ENCODE measurements around the gene ARHGEF9. TPM values are rescaled to one million over a fixed set of nuclear protein-coding genes. Genes with fewer than 3 reads are reported as not detected.
A peak's percentile ranks its signal among the peaks of the same experiment; 100 is the strongest.
"Not testable (repeated sequence)": the region's sequence is repeated elsewhere in the genome, so short reads cannot be mapped to it uniquely, and the experiment has no call there.

Gene ARHGEF9
- 8.3 TPM in 2 replicates for total RNA-seq (2014; rRNA removed)
- percentile 61 among the genes with signal in this experiment for Bru-seq, nascent RNA
- BruChase-seq, experiment 1, labeled RNA remaining after a 6-hour chase = percentile 55 among the genes with signal in this experiment
- percentile 55 among the genes with signal in this experiment for BruChase-seq, experiment 2, labeled RNA remaining after a 2-hour chase
- long read RNA-seq, partial matches to known transcripts = 4 of 10 reads
- long read RNA-seq, other reads (novel, unspliced or antisense) = 3 of 10 reads

DNA sequence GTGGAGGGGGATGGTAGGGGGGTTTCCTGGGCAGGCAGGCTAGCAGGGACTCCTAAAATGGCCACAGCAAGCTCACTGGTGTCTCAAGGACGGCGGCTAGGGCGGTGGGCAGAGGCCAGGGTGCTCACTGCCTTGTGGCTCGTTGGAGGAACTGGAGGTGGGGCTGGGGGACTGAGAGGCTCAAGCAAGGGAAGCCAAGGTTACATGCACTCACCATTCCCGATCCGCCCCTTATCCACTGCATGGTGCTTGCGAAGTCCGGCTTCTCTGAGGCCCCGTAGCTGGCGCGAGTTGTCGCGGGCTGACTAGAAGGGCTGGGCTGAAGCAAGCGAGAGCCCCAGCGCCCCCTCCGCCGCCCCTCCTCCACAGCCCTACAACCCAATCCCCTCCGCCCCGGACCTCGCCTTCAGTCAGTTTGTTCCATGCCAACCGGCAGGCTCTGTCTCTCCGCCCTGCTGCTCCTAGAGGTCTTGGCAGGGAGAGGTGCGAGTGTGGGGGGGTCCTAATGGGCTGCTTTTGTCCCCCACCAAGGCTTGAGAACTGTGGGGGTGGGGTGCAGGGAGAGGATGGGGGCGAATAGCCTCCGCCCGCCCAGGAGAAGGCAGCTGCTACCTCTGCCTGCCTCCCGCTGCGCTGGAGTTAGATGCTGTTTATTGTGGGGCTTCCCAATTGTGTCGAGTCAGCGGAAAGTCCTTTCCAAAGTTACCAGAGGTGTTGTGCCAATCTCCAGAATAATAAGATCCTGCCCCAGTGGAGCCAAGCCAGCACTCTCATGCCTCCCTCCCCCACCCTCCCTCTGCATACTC is at the start of gene ARHGEF9:
Gene ARHGEF9 (minus strand): TSS at position 313 of the 806 bp plus-strand sequence. CDS start 69 bp downstream, at position 244.
- no peaks in the 10 kb centered on the region for H3K36me3 ChIP-seq (ENCODE audit: low read depth, low read length)
- H3K9ac ChIP-seq (ENCODE audit: low read length) = no peak within 1 kb of the TSS
- CTCF ChIA-PET = no interaction called here
- H4K20me1 ChIP-seq (ENCODE audit: low read length) = no peaks in the 10 kb centered on the region
- H3K4me3 ChIP-seq (ENCODE audit: low read length) = no peak within 1 kb of the TSS
- no peaks in the 10 kb centered on the region for H3K79me2 ChIP-seq (ENCODE audit: low read length)
- H3F3A ChIP-seq (ENCODE audit: low read length, unreplicated experiment) = no peaks in the 10 kb centered on the region
- ATAC-seq (no peak), DNase-seq (no peak)
- no TSS peak for BruUV-seq (replicated peaks)
- H3K27me3 ChIP-seq (ENCODE audit: low read length) = no peaks in the 10 kb centered on the region
- TF ChIP-seq, protein P1, sequence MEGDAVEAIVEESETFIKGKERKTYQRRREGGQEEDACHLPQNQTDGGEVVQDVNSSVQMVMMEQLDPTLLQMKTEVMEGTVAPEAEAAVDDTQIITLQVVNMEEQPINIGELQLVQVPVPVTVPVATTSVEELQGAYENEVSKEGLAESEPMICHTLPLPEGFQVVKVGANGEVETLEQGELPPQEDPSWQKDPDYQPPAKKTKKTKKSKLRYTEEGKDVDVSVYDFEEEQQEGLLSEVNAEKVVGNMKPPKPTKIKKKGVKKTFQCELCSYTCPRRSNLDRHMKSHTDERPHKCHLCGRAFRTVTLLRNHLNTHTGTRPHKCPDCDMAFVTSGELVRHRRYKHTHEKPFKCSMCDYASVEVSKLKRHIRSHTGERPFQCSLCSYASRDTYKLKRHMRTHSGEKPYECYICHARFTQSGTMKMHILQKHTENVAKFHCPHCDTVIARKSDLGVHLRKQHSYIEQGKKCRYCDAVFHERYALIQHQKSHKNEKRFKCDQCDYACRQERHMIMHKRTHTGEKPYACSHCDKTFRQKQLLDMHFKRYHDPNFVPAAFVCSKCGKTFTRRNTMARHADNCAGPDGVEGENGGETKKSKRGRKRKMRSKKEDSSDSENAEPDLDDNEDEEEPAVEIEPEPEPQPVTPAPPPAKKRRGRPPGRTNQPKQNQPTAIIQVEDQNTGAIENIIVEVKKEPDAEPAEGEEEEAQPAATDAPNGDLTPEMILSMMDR (conservative IDR thresholded peaks at IDR 0.05; ENCODE audit: low read depth, low read length) = no peak
- TF ChIP-seq EZH2 (IDR thresholded peaks at IDR 0.05; ENCODE audit: low read length, unreplicated experiment) (no peak), EZH2phosphoT487 (IDR thresholded peaks at IDR 0.05; ENCODE audit: borderline replicate concordance, low read length) (no peak)
- POLR2A ChIA-PET (ENCODE audit: unreplicated experiment) = no interaction called here
- no peaks in the 10 kb centered on the region for H3K4me1 ChIP-seq (ENCODE audit: insufficient read depth, low read length)
- no peaks in the 10 kb centered on the region for H3K9me3 ChIP-seq (ENCODE audit: low read length)
- no peak within 1 kb of the TSS for H3K27ac ChIP-seq (ENCODE audit: low read length)
- intact Hi-C loops (cut with micrococcal nuclease) = no loop called here
- no peak within 1 kb of the TSS for H3K4me2 ChIP-seq (ENCODE audit: low read length)
- H3K9me2 ChIP-seq (replicated peaks; ENCODE audit: low read length) = no peaks in the 10 kb centered on the region
- no peak within 1 kb of the TSS for H2AFZ ChIP-seq (ENCODE audit: low read length)

DNA sequence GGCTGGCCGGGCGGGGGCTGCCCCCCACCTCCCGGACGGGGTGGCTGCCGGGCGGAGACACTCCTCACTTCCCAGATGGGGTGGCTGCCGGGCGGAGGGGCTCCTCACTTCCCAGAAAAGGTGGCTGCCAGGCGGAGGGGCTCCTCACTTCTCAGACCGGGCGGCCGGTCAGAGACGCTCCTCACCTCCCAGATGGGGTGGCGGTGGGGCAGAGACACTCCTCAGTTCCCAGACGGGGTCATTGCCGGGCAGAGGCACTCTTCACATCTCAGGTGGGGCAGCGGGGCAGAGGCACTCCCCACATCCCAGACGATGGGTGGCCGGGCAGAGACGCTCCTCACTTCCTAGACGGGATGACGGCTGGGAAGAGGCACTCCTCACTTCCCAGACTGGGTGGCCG is 40.4 kb upstream of the ARHGEF9 start:
- BruUV-seq (replicated peaks); H3K4me2 ChIP-seq (ENCODE audit: low read length); H3F3A ChIP-seq (ENCODE audit: low read length, unreplicated experiment); CTCF ChIA-PET; intact Hi-C loops (cut with micrococcal nuclease); H3K4me1 ChIP-seq (ENCODE audit: insufficient read depth, low read length); H3K79me2 ChIP-seq (ENCODE audit: low read length); H3K36me3 ChIP-seq (ENCODE audit: low read depth, low read length); POLR2A ChIA-PET (ENCODE audit: unreplicated experiment); H2AFZ ChIP-seq (ENCODE audit: low read length); H3K9me3 ChIP-seq (ENCODE audit: low read length); H3K4me3 ChIP-seq (ENCODE audit: low read length); H3K27ac ChIP-seq (ENCODE audit: low read length); H3K27me3 ChIP-seq (ENCODE audit: low read length); H3K9ac ChIP-seq (ENCODE audit: low read length); H4K20me1 ChIP-seq (ENCODE audit: low read length); ATAC-seq; H3K9me2 ChIP-seq (replicated peaks; ENCODE audit: low read length); DNase-seq: not testable (repeated sequence)

DNA sequence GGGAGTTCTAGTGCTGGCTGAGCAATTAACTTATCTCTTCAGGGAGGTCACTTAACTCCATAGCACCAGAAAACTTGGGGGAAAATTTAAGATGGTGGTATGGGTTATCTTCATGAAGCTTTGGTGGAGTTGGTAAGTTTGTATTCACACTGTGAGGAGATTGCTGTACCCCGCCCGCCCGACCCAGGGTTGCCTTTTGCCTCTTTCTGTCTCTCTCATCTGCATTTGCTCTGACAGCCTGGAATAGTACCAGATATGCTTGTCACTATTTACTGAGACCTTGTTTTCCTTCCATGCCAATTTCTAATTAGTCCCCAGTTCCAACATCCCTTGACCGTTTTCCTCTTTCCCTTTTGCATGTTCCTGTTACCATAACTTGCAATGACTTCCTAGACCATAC is 33.1 kb upstream of the ARHGEF9 start:
- CTCF ChIA-PET = no interaction called here
- H4K20me1 ChIP-seq (ENCODE audit: low read length) = no peaks in the 10 kb centered on the region
- no peaks in the 10 kb centered on the region for H3K27me3 ChIP-seq (ENCODE audit: low read length)
- no peak for ATAC-seq
- no peaks in the 10 kb centered on the region for H3K9me3 ChIP-seq (ENCODE audit: low read length)
- no peaks in the 10 kb centered on the region for H3K9me2 ChIP-seq (replicated peaks; ENCODE audit: low read length)
- intact Hi-C loops (cut with micrococcal nuclease) = no loop called here
- DNase-seq = no peak
- no peaks in the 10 kb centered on the region for H3K79me2 ChIP-seq (ENCODE audit: low read length)
- H3K4me1 ChIP-seq (ENCODE audit: insufficient read depth, low read length) = no peaks in the 10 kb centered on the region
- POLR2A ChIA-PET (ENCODE audit: unreplicated experiment) = no interaction called here
- no peak overlapping the region for H3K4me2 ChIP-seq (ENCODE audit: low read length)
- TF ChIP-seq, protein P1 (conservative IDR thresholded peaks at IDR 0.05; ENCODE audit: low read depth, low read length) = no peak
- TF ChIP-seq EZH2phosphoT487 (IDR thresholded peaks at IDR 0.05; ENCODE audit: borderline replicate concordance, low read length) = no peak
- no peak for TF ChIP-seq EZH2 (IDR thresholded peaks at IDR 0.05; ENCODE audit: low read length, unreplicated experiment)
- H3K36me3 ChIP-seq (ENCODE audit: low read depth, low read length) = no peaks in the 10 kb centered on the region
- H3K4me3 ChIP-seq (ENCODE audit: low read length) = no peak overlapping the region
- no TSS peak for BruUV-seq (replicated peaks)
- H2AFZ ChIP-seq (ENCODE audit: low read length) = no peak overlapping the region
- no peak overlapping the region for H3K9ac ChIP-seq (ENCODE audit: low read length)
- H3K27ac ChIP-seq (ENCODE audit: low read length) = no peak overlapping the region
- H3F3A ChIP-seq (ENCODE audit: low read length, unreplicated experiment) = no peaks in the 10 kb centered on the region
